Heart right ventricle (tissue), 16 donors: ENCODE measurements around the gene RAB9B. TPM values are rescaled to one million over a fixed set of nuclear protein-coding genes. Genes with fewer than 3 reads are reported as not detected.
A peak's percentile ranks its signal among the peaks of the same experiment; 100 is the strongest.

ENCODE experiments used
- ATAC-seq, 8 donors: fragments of 200-7000 bp; cut with Tn5 transposase; one replicate each; pipeline ENCODE4 v1.9.1; 2020; ENCODE audit warnings: mild to moderate bottlenecking in 8 of 8, moderate library complexity in 8 of 8, moderate number of reproducible peaks in 1 of 8
- DNase-seq, 2 donors: peaks; one replicate each; pipeline ENCODE4 v3.0.0-alpha.2; 2020
- H3K27ac ChIP-seq, 10 donors: fragments of 200-600 bp; sonication (generic) in 2 of 10; one replicate each; pipeline versions ENCODE4 v1.5.0 to v1.8.0; 2020 to 2022; ENCODE audit warnings: mild to moderate bottlenecking in 3 of 10
- H3K27me3 ChIP-seq, 7 donors: fragments of 200-600 bp; one replicate each; pipeline ENCODE4 v1.8.0; 2021 to 2022; ENCODE audit warnings: mild to moderate bottlenecking in 2 of 7
- H3K36me3 ChIP-seq, 9 donors: fragments of 200-600 bp; sonication (generic) in 1 of 9; one replicate each; pipeline versions ENCODE4 v1.5.0 to v1.8.0; 2020 to 2022; ENCODE audit warnings: mild to moderate bottlenecking in 2 of 9
- H3K4me1 ChIP-seq, 9 donors: fragments of 200-600 bp; sonication (generic) in 1 of 9; one replicate each; pipeline versions ENCODE4 v1.5.0 to v1.8.0; 2020 to 2022; ENCODE audit warnings: mild to moderate bottlenecking in 4 of 9
- H3K4me3 ChIP-seq, 10 donors: fragments of 200-600 bp; sonication (generic) in 2 of 10; one replicate each; pipeline versions ENCODE4 v1.5.0 to v1.8.0; 2020 to 2022; ENCODE audit warnings: mild to moderate bottlenecking in 7 of 10, moderate library complexity in 2 of 10
- H3K9me3 ChIP-seq, 11 donors: fragments of 200-600 bp in 10 of 11; sonication (generic) in 2 of 11; one replicate each; pipeline versions ENCODE4 v1.5.0 to v1.8.0; 2013 to 2022; ENCODE audit warnings: mild to moderate bottlenecking in 2 of 11, control low read depth in 1 of 11, moderate library complexity in 1 of 11
- CTCF ChIP-seq, 9 donors: fragments of 200-600 bp; sonication (generic) in 2 of 9; IDR thresholded peaks; one replicate each; pipeline versions ENCODE4 v1.5.0 to v1.8.0; 2021 to 2022; ENCODE audit warnings: antibody characterized with exemption in 9 of 9, mild to moderate bottlenecking in 5 of 9, moderate library complexity in 1 of 9
- WGBS, 2 donors: extraction: QIAGEN DNeasy Blood & Tissue Kit; methylation state at CpG; one replicate each; pipeline ENCODE4 v1.1.7; 2013; ENCODE audit warnings: inconsistent platforms in 1 of 2; 5-methylcytosine and 5-hydroxymethylcytosine counted together
- intact Hi-C, 10 donors: fragments of 100-400 bp; cut with DNase I; formaldehyde crosslinking; loops; one replicate each; pipeline versions ENCODE4 v1.11.1 to v1.14.2; 2022
- polyA plus RNA-seq, 2 donors: library from polyadenylated mRNA; stranded (reverse); fragments of 200-250 nt; gene quantifications; one replicate each; pipeline ENCODE4 v1.2.3, GENCODE V29; 2013
- total RNA-seq, 10 donors: library from RNA; stranded (reverse); fragmentation: NEBNext Ultra II Directional in 3 of 10; extraction: Animal tissue kit (Norgen Biotek cat#: 25700) in 3 of 10; gene quantifications; one replicate each; pipeline versions ENCODE4 v1.2.1 to v1.2.4, GENCODE V29; 2021 to 2023
- donor health status: Arrhythmogenic right ventricular cardiomyopathy.
- donor health status: ischemic (EF 13 %, LVEDD 7.1; RV severe dilation, severe dysfunction).
- donor health status: healthy with polysubstance abuse.
- donor health status: DM: no; HTN: yes; CAD: no.
- donor health status: DM: no; HTN: no; CAD: no.
- donor health status: ischemic (EF 25% LVEDD 6.9; RV normal size, moderate dysfunction).
- donor health status: ischemic (EF 25% LVEDD 5.7; RV mildly dilated, moderate dysfunction).
- donor health status: healthy.
- donor health status: DM: yes; HTN: yes; CAD: no.
- donor health status: Ischemic cardiomyopathy.
- donor health status: ischemic (EF 35%, LVEDD 5.7; RV mildly dilated, moderate dysfunction).
- donor health status: nonischemic (EF 11% LVEDD 7.7; RV severe dilation, severe dysfunction).
- donor health status: DM: yes; HTN: yes; CAD: no.
- donor health status: PGD.
- donor health status: ischemic (EF 29% LVEDD 5.4; RV normal size, mild dysfunction).
- donor health status: nonischemic (EF 23%, LVEDD 6.1; RV moderate dilation, normal function).

The RAB9B gene
- total and polyA plus RNA-seq, 12 donors, result 4.4 to 42.4 (median 32.9) TPM

DNA sequence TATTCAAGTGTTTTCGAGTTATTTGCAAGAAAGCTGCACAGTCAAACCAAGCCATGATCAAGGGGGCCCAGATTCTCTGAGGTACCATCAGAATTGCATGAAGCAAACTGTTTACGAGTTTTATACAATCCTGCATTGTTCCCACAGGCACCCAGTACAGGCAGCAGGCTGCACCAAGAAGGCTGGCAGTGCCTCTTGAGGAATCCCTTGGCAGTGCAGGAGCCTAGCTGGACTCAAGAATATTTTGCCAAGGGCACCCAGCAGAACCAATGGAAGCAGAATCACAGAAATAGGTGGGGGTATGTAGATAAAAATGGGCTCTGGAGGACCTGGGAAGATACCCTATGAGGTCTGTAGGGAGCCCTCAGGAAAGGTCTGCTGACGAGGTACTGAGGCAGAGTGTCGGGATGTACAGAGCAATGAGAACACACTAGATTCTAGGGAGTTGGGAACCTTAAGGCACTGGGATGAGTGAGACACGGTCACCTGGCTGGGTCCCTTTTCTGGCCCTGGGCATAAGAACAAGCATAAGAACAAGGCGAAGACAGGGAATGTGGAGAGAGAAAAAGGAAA lies 57.9 kb downstream of the RAB9B start:
- TF ChIP-seq CTCF (IDR thresholded peaks at IDR 0.05), result peak in 7 of 9 donors; percentile 29 to 49 (median 43)
- no peaks in the 10 kb centered on the region for H3K9me3 ChIP-seq
- DNase-seq (no peak), ATAC-seq (peak in 3 of 8 donors; percentile 56 to 61 (median 59))
- H3K36me3 ChIP-seq, result no peaks in the 10 kb centered on the region
- H3K4me3 ChIP-seq, result no peak overlapping the region
- intact Hi-C loops, result loop anchor here in 5 of 10 donors (5.0 to 10.0 kb wide), 4 partner anchors 59 to 239 kb away; partner anchors contain the start of gene TMEM31 (in 3 of the 5)
- H3K4me1 ChIP-seq, result no peaks in the 10 kb centered on the region
- 77 to 80% methylated on average over 6 of the region's 6 CpGs for WGBS, 2 donors
- H3K27ac ChIP-seq, result no peak overlapping the region
- H3K27me3 ChIP-seq, result peaks cover 0 to 11% (median 0%) of the 10 kb centered on the region in 7 donors

DNA sequence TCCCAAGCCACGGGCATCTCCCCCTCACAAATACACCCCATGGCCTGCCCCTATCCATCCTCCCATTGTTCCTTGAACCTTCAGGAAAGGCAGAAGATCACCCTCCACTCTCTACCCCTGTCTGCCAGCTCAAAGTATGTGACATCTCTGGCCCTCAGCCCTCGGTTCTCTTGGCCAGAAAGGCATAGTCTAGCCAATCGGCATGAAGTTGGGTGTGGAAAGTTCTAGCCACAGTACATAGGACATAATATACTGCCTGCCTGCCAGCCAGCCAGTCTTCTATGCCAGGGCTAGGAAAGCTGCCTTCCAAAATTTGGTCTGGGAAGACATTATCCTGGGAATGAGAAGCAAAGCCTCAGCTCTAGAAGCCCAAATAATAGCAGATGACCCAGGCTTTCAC lies 58.6 kb downstream of the RAB9B start:
- no peaks in the 10 kb centered on the region for H3K4me1 ChIP-seq
- 62 to 73% methylated on average over 3 of the region's 3 CpGs for whole genome bisulfite sequencing, 2 donors
- H3K36me3 ChIP-seq, result no peaks in the 10 kb centered on the region
- no peak overlapping the region for H3K4me3 ChIP-seq
- DNase-seq (no peak), ATAC-seq (no peak)
- H3K27ac ChIP-seq, result no peak overlapping the region
- TF ChIP-seq CTCF (IDR thresholded peaks at IDR 0.05), result no peak
- intact Hi-C loops, result loop anchor here in 5 of 10 donors (5.0 to 10.0 kb wide), 4 partner anchors 59 to 239 kb away; partner anchors contain the start of gene TMEM31 (in 3 of the 5)
- H3K9me3 ChIP-seq, result no peaks in the 10 kb centered on the region
- peaks cover 0 to 11% (median 0%) of the 10 kb centered on the region in 7 donors for H3K27me3 ChIP-seq

Other genes starting within 250 kb of the RAB9B start
- 10 to 100 TPM; 57.7 to 73.2 (median 68.4) TPM for gene TCEAL4, start 246.7 kb downstream of the RAB9B start, total RNA-seq
- gene TCEAL4, start 246.7 kb downstream of the RAB9B start, polyA plus RNA-seq, result 100 to 1,000 TPM; 106 to 164 TPM
- 10 to 100 TPM; 16.7 to 25.5 (median 22.0) TPM for gene TCEAL3, start 224.3 kb downstream of the RAB9B start, total RNA-seq
- gene TCEAL3, start 224.3 kb downstream of the RAB9B start, polyA plus RNA-seq, result 10 to 100 TPM; 30.6 to 38.6 TPM
- gene TCEAL1, start 203.3 kb downstream of the RAB9B start, total RNA-seq, result 10 to 100 TPM; 16.6 to 33.0 (median 21.9) TPM
- 10 to 100 TPM; 16.8 to 21.9 TPM for gene TCEAL1, start 203.3 kb downstream of the RAB9B start, polyA plus RNA-seq
- gene MORF4L2, start 145.6 kb downstream of the RAB9B start, total RNA-seq, result 100 to 1,000 TPM; 149 to 244 (median 191) TPM
- gene MORF4L2, start 145.6 kb downstream of the RAB9B start, polyA plus RNA-seq, result 100 to 1,000 TPM in 1 of 2 donors, 10 to 100 TPM in 1; 94.9 to 346 TPM
- under 1 TPM in 1 of 10 donors, not detected in 9; 0.42 TPM for gene TMEM31, start 121.3 kb downstream of the RAB9B start, total RNA-seq
- gene TMEM31, start 121.3 kb downstream of the RAB9B start, polyA plus RNA-seq, result under 1 TPM in 1 of 2 donors, not detected in 1; 0.07 TPM
- gene PLP1, start 55.4 kb downstream of the RAB9B start, total RNA-seq, result 10 to 100 TPM in 1 of 10 donors, 1 to 10 TPM in 8, under 1 TPM in 1; 0.94 to 10.4 (median 2.6) TPM
- 1 to 10 TPM; 2.7 to 5.3 TPM for gene PLP1, start 55.4 kb downstream of the RAB9B start, polyA plus RNA-seq
- gene TMSB15B, start 130.4 kb upstream of the RAB9B start, total RNA-seq, result under 1 TPM in 8 of 10 donors, not detected in 2; 0.28 to 0.86 (median 0.46) TPM
- 1 to 10 TPM; 1.0 to 1.6 TPM for gene TMSB15B, start 130.4 kb upstream of the RAB9B start, polyA plus RNA-seq
- gene H2BW1, start 181.5 kb upstream of the RAB9B start, total RNA-seq, result not detected
- not detected for gene H2BW1, start 181.5 kb upstream of the RAB9B start, polyA plus RNA-seq
- not detected for gene H2BW2, start 207.7 kb upstream of the RAB9B start, total RNA-seq
- gene H2BW2, start 207.7 kb upstream of the RAB9B start, polyA plus RNA-seq, result not detected
- gene TMSB15C, start 244.0 kb upstream of the RAB9B start, total RNA-seq, result under 1 TPM in 7 of 10 donors, not detected in 3; 0.09 to 0.35 (median 0.15) TPM
- under 1 TPM; 0.14 to 0.15 TPM for gene TMSB15C, start 244.0 kb upstream of the RAB9B start, polyA plus RNA-seq